Liver (tissue), 3 donors: ENCODE data around the gene PTCD2.

Experiments
- ATF3 ChIP-seq: IDR thresholded peaks from 2 replicates; pipeline ENCODE4 v1.6.1; 2016; ENCODE audit warnings: antibody characterized with exemption
- CTCF ChIP-seq: fragments of 150-350 bp; IDR thresholded peaks from 2 replicates; pipeline ENCODE4 v1.5.1; 2017; ENCODE audit warnings: improper control_type of control experiment, low read depth, low read length; ENCODE audit not compliant: missing input control
- EGR1 ChIP-seq, 2 donors: IDR thresholded peaks; 2 replicates each; pipeline ENCODE4 v1.6.1; 2016 to 2018; ENCODE audit warnings: antibody characterized with exemption in 2 of 2, low read depth in 2 of 2
- GABPA ChIP-seq, 2 donors: IDR thresholded peaks in 1 of 2; conservative IDR thresholded peaks in 1 of 2; 2 replicates each; pipeline ENCODE4 v1.6.1; 2016; ENCODE audit warnings: antibody characterized with exemption in 2 of 2, mild to moderate bottlenecking in 1 of 2, moderate library complexity in 1 of 2
- HNF4A ChIP-seq, 2 donors: conservative IDR thresholded peaks; 2 replicates each; pipeline ENCODE4 v1.6.1; 2016; ENCODE audit warnings: antibody characterized with exemption in 2 of 2, mild to moderate bottlenecking in 2 of 2
- JUND ChIP-seq, 2 donors: IDR thresholded peaks; 2 replicates each; pipeline ENCODE4 v1.6.1; 2016; ENCODE audit warnings: antibody characterized with exemption in 2 of 2
- NR2F2 ChIP-seq: IDR thresholded peaks from 2 replicates; pipeline ENCODE4 v1.6.1; 2016; ENCODE audit warnings: antibody characterized with exemption
- RAD21 ChIP-seq, 2 donors: IDR thresholded peaks; 2 replicates each; pipeline ENCODE4 v1.6.1; 2016; ENCODE audit warnings: antibody characterized with exemption in 2 of 2, mild to moderate bottlenecking in 2 of 2
- REST ChIP-seq: IDR thresholded peaks from 2 replicates; pipeline ENCODE4 v1.6.1; 2016; ENCODE audit warnings: antibody characterized with exemption, mild to moderate bottlenecking
- RXRA ChIP-seq, 2 donors: IDR thresholded peaks; 2 replicates each; pipeline ENCODE4 v1.6.1; 2017 to 2018; ENCODE audit warnings: antibody characterized with exemption in 2 of 2, mild to moderate bottlenecking in 1 of 2
- SP1 ChIP-seq: IDR thresholded peaks from 2 replicates; pipeline ENCODE4 v1.6.1; 2018; ENCODE audit warnings: antibody characterized with exemption, mild to moderate bottlenecking
- TAF1 ChIP-seq: conservative IDR thresholded peaks from 2 replicates; pipeline ENCODE4 v1.6.1; 2016; ENCODE audit warnings: antibody characterized with exemption, mild to moderate bottlenecking
- YY1 ChIP-seq: IDR thresholded peaks from 2 replicates; pipeline ENCODE4 v1.6.1; 2016; ENCODE audit warnings: antibody characterized with exemption, mild to moderate bottlenecking
- TF ChIP-seq, protein P1 (sequence below): IDR thresholded peaks from 2 replicates; pipeline ENCODE4 v1.6.1; 2016; ENCODE audit warnings: antibody characterized with exemption
- donor health status: healthy.
- donor health status: healthy.

GRCh38 chr5:72347801-72348308, 27.7 kb downstream of the PTCD2 start:
- no peak for TF ChIP-seq CTCF
- TF ChIP-seq EGR1 (IDR thresholded peaks at IDR 0.05; ENCODE audit: low read depth in 2 of 2), result no peak
- TF ChIP-seq GABPA (IDR thresholded peaks at IDR 0.05 in 1 of 2, conservative IDR thresholded peaks at IDR 0.05 in 1 of 2), result no peak
- TF ChIP-seq, protein P1, sequence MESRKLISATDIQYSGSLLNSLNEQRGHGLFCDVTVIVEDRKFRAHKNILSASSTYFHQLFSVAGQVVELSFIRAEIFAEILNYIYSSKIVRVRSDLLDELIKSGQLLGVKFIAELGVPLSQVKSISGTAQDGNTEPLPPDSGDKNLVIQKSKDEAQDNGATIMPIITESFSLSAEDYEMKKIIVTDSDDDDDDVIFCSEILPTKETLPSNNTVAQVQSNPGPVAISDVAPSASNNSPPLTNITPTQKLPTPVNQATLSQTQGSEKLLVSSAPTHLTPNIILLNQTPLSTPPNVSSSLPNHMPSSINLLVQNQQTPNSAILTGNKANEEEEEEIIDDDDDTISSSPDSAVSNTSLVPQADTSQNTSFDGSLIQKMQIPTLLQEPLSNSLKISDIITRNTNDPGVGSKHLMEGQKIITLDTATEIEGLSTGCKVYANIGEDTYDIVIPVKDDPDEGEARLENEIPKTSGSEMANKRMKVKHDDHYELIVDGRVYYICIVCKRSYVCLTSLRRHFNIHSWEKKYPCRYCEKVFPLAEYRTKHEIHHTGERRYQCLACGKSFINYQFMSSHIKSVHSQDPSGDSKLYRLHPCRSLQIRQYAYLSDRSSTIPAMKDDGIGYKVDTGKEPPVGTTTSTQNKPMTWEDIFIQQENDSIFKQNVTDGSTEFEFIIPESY, result no peak
- no peak for TF ChIP-seq REST
- no peak for TF ChIP-seq RAD21 (IDR thresholded peaks at IDR 0.05)
- TF ChIP-seq TAF1, result no peak
- TF ChIP-seq HNF4A (conservative IDR thresholded peaks at IDR 0.05), result no peak
- TF ChIP-seq YY1, result no peak
- TF ChIP-seq ATF3, result no peak
- TF ChIP-seq SP1, result no peak
- TF ChIP-seq RXRA (IDR thresholded peaks at IDR 0.05), result no peak
- no peak for TF ChIP-seq JUND (IDR thresholded peaks at IDR 0.05)
- no peak for TF ChIP-seq NR2F2
